ENCODE data around the gene UBAP1.
"Not testable (repeated sequence)": the region's sequence is repeated elsewhere in the genome, so short reads cannot be mapped to it uniquely, and the experiment has no call there.

UBAP1 gene

GRCh38 chr9:34271265-34272006, 92.6 kb downstream of the UBAP1 start:
- DNase-seq: no peak

- no peak for DNase-seq
Observed at GRCh38 chr9:34272101-34272541, 93.3 kb downstream of the UBAP1 start.

- DNase-seq: not testable (repeated sequence)
Observed at GRCh38 chr9:34273588-34273987, 94.7 kb downstream of the UBAP1 start.

- DNase-seq: no peak
Observed at GRCh38 chr9:34275811-34276210, 97.0 kb downstream of the UBAP1 start.

- DNase-seq: no peak
Observed at GRCh38 chr9:34276772-34277171, 97.9 kb downstream of the UBAP1 start.

- no peak for DNase-seq
Observed at GRCh38 chr9:34279411-34279810, 100.6 kb downstream of the UBAP1 start.

- no peak for DNase-seq
Observed at GRCh38 chr9:34282096-34282495, 103.3 kb downstream of the UBAP1 start.

- DNase-seq: no peak
Observed at GRCh38 chr9:34289159-34289558, 110.3 kb downstream of the UBAP1 start.

GRCh38 chr9:34291023-34291422, 112.2 kb downstream of the UBAP1 start:
- DNase-seq: no peak

- no peak for DNase-seq
Observed at GRCh38 chr9:34291423-34291822, 112.6 kb downstream of the UBAP1 start.

GRCh38 chr9:34292552-34292951, 113.7 kb downstream of the UBAP1 start:
- DNase-seq: no peak

GRCh38 chr9:34301064-34301463, 122.2 kb downstream of the UBAP1 start:
- not testable (repeated sequence) for DNase-seq

Measured in SW 1271 (cell line).